Smooth muscle cell (in vitro differentiated cells): ENCODE results near the gene MAB21L4. TPM values are rescaled to one million over a fixed set of nuclear protein-coding genes. Genes with fewer than 3 reads are reported as not detected.

ENCODE experiments used
- DNase-seq: peaks from one replicate; lab custom pipeline; 2025; ENCODE audit not compliant: unreplicated experiment; lab: John Stamatoyannopoulos, UW
- H2AFZ ChIP-seq: fragments of 200-600 bp; sonication (generic); 2 replicates; pipeline ENCODE4 v1.6.0; 2016; ENCODE audit warnings: antibody characterized with exemption, low read depth, mild to moderate bottlenecking
- H3F3A ChIP-seq: fragments of 200-600 bp; sonication (generic); 2 replicates; pipeline ENCODE4 v1.6.0; 2017; ENCODE audit warnings: antibody characterized with exemption, low read depth
- H3K27ac ChIP-seq: fragments of 200-600 bp; sonication (generic); 2 replicates; pipeline ENCODE4 v1.5.1; 2016; ENCODE audit warnings: low read depth, mild to moderate bottlenecking
- H3K27me3 ChIP-seq: fragments of 200-600 bp; sonication (generic); 2 replicates; pipeline ENCODE4 v1.6.1; 2016; ENCODE audit warnings: low read depth, mild to moderate bottlenecking
- H3K36me3 ChIP-seq: fragments of 200-600 bp; sonication (generic); 2 replicates; pipeline ENCODE4 v1.5.1; 2016; ENCODE audit warnings: low read depth
- H3K4me1 ChIP-seq: fragments of 200-600 bp; sonication (generic); 2 replicates; pipeline ENCODE4 v1.5.1; 2016; ENCODE audit warnings: low read depth
- H3K4me2 ChIP-seq: fragments of 200-600 bp; sonication (generic); 2 replicates; pipeline ENCODE4 v1.6.0; 2016; ENCODE audit warnings: mild to moderate bottlenecking
- H3K4me3 ChIP-seq: fragments of 200-600 bp; sonication (generic); 2 replicates; pipeline ENCODE4 v1.5.1; 2016; ENCODE audit warnings: mild to moderate bottlenecking
- H3K79me2 ChIP-seq: fragments of 200-600 bp; sonication (generic); 2 replicates; pipeline ENCODE4 v1.6.0; 2016; ENCODE audit warnings: low read depth, mild to moderate bottlenecking
- H3K9ac ChIP-seq: fragments of 200-600 bp; sonication (generic); 2 replicates; pipeline ENCODE4 v1.6.0; 2016; ENCODE audit warnings: low read depth
- H3K9me3 ChIP-seq: fragments of 200-600 bp; sonication (generic); replicated peaks from 2 replicates; pipeline ENCODE4 v1.5.1; 2016; ENCODE audit warnings: low read depth
- H4K20me1 ChIP-seq: fragments of 200-600 bp; sonication (generic); 2 replicates; pipeline ENCODE4 v1.6.0; 2016; ENCODE audit warnings: low read depth
- CTCF ChIP-seq: fragments of 200-600 bp; sonication (generic); IDR thresholded peaks from 2 replicates; pipeline ENCODE4 v1.5.1; 2017; ENCODE audit warnings: borderline replicate concordance, mild to moderate bottlenecking, antibody characterized with exemption; ENCODE audit not compliant: insufficient read depth, poor library complexity, severe bottlenecking
- WGBS: methylation state at CpG from one replicate; pipeline ENCODE4 v1.1.7; 2016; ENCODE audit warnings: low lambda C conversion rate; 5-methylcytosine and 5-hydroxymethylcytosine counted together
- polyA plus RNA-seq: library from polyadenylated mRNA; unstranded; fragments of >200 nt; fragmentation: Nextera tagmentation; extraction: Ambion mirVana; gene quantifications from 2 replicates; pipeline ENCODE4 v1.2.1, GENCODE V29; 2016
- total RNA-seq: library from RNA; depleted of rRNA; stranded (reverse); fragments of >200 nt; gene quantifications from 2 replicates; pipeline ENCODE4 v1.2.3, GENCODE V29; 2014

Gene MAB21L4
- total and polyA plus RNA-seq, 2 experiments from 2014 or later, result 0.53 to 2.2 TPM

DNA sequence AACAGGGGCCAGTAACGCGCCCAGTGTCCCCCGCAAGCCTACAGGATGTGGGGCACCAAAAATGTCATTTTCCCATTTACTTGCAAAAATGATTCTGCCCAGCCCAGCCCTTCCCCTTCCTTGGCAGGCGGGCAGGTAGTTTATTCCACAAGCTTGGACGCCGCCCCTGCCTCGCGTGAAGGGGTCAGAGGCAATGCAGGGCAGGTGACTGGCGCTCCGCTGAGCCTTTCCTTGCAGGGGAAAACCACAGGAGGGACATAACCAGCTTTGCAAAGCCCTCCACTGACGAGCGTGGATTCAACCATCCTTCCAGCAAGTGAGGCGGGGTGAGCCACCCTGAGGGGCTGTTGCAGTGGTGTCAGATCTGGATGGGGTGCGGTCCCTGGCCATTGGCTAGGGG, 5.3 kb downstream of the MAB21L4 start:
- no peak for TF ChIP-seq CTCF
- Histone ChIP-seq H3K4me3 (no peak overlapping the region), H3K4me2 (no peak overlapping the region), H2AFZ (no peak overlapping the region), H4K20me1 (no peaks in the 10 kb centered on the region), H3F3A (no peaks in the 10 kb centered on the region), H3K79me2 (no peaks in the 10 kb centered on the region), H3K27me3 (no peaks in the 10 kb centered on the region), H3K4me1 (peaks cover 7% of the 10 kb centered on the region), H3K9me3 (no peaks in the 10 kb centered on the region), H3K9ac (no peak overlapping the region), H3K36me3 (no peaks in the 10 kb centered on the region), H3K27ac (no peak overlapping the region)
- 94% methylated on average over 14 of the region's 14 CpGs for WGBS
- no peak for DNase-seq

GRCh38 chr2:240889601-240890560, 6.1 kb downstream of the MAB21L4 start:
- Histone ChIP-seq H4K20me1 (no peaks in the 10 kb centered on the region), H2AFZ (no peak overlapping the region), H3K27me3 (no peaks in the 10 kb centered on the region), H3K4me3 (no peak overlapping the region), H3K27ac (no peak overlapping the region), H3K4me1 (peaks cover 13% of the 10 kb centered on the region), H3K4me2 (no peak overlapping the region), H3K36me3 (no peaks in the 10 kb centered on the region), H3K9ac (no peak overlapping the region), H3F3A (no peaks in the 10 kb centered on the region), H3K9me3 (no peaks in the 10 kb centered on the region), H3K79me2 (no peaks in the 10 kb centered on the region)
- DNase-seq, result no peak
- WGBS, result 91% methylated on average over 36 of the region's 38 CpGs
- TF ChIP-seq CTCF, result no peak

DNA sequence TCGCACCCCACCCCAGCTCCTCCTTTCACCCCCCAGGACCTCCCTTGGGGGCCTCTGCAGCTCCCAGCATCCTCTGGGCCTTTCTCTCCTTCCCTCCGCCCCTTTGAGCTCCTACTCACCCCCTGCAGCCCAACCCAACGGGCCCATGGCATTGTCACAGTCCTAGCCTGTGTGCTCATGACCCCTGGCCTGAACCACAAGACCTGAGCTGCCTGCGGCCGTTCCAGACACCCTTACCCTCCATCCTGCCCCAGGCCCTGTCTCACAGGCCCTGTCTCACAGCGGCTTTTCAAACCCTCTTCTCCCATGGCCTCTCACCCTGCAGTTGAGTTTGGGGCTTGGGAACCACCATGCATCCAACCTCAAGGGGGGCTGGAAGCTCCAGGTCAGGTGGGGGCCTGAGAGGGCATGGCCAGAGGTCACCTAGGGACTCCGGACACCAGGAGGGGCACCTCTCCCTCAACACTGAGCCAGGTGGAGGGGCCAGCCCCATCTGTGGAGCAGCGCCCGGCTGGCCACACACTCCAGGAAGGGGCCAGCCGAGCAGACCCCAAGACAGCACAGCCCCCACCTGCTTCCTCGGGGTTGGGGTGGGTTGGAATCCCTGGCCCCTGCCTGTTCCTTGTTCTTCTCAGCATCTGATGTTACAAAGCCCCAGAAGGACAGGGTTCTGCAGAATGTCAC, 6.9 kb downstream of the MAB21L4 start:
- Histone ChIP-seq H3F3A (no peaks in the 10 kb centered on the region), H3K27ac (no peak overlapping the region), H3K4me3 (no peak overlapping the region), H3K9me3 (no peaks in the 10 kb centered on the region), H3K36me3 (no peaks in the 10 kb centered on the region), H3K9ac (no peak overlapping the region), H3K4me1 (peaks cover 13% of the 10 kb centered on the region), H4K20me1 (no peaks in the 10 kb centered on the region), H3K79me2 (no peaks in the 10 kb centered on the region), H3K27me3 (no peaks in the 10 kb centered on the region), H2AFZ (no peak overlapping the region), H3K4me2 (no peak overlapping the region)
- TF ChIP-seq CTCF, result no peak
- no peak for DNase-seq
- 80% methylated on average over 10 of the region's 11 CpGs for WGBS
